Panc1 (cell line): ENCODE measurements around the gene TBCD. TPM values are rescaled to one million over a fixed set of nuclear protein-coding genes. Genes with fewer than 3 reads are reported as not detected.
A peak's percentile ranks its signal among the peaks of the same experiment; 100 is the strongest.

Experiments
- ATAC-seq: fragments of 200-7000 bp; cut with Tn5 transposase; 2 replicates; pipeline ENCODE4 v1.9.1; 2020; ENCODE audit warnings: mild to moderate bottlenecking, moderate library complexity
- BruUV-seq: library from RNA; stranded (reverse); fragments of 400-500 nt; replicated peaks from 2 replicates; lab custom pipeline; 2021; lab: Mats Ljungman, UMichigan
- CTCF ChIA-PET: fragments of 300-600 bp; sonication (Branson Sonifier 250); formaldehyde crosslinking; loops from one replicate; lab custom pipeline; 2022; ENCODE audit warnings: antibody characterized with exemption; lab: Charles Lee
- POLR2A ChIA-PET: fragments of 300-600 bp; sonication (Branson Sonifier 250); formaldehyde crosslinking; loops from one replicate; lab custom pipeline; 2022; ENCODE audit warnings: antibody characterized with exemption; lab: Charles Lee
- DNase-seq: peaks from one replicate; pipeline ENCODE4 v3.0.0-alpha.2; 2010; ENCODE audit warnings: low read depth, low spot score
- H3K27ac ChIP-seq: 2 replicates; pipeline ENCODE4 v1.5.1; 2011; ENCODE audit warnings: mild to moderate bottlenecking, low read length, inconsistent platforms
- H3K27me3 ChIP-seq: fragments of 200-500 bp; sonication (Bioruptor generic); 2 replicates; pipeline ENCODE4 v1.6.0; 2014; ENCODE audit warnings: low read length, inconsistent platforms; ENCODE audit not compliant: control insufficient read depth, insufficient read depth
- H3K36me3 ChIP-seq: fragments of 200-500 bp; sonication (Bioruptor generic); 2 replicates; pipeline ENCODE4 v1.5.1; 2014; ENCODE audit warnings: inconsistent platforms, mild to moderate bottlenecking, low read length, moderate library complexity; ENCODE audit not compliant: control insufficient read depth, insufficient read depth
- H3K4me1 ChIP-seq: 2 replicates; pipeline ENCODE4 v1.5.1; 2011; ENCODE audit warnings: inconsistent platforms, mild to moderate bottlenecking, low read length, moderate library complexity; ENCODE audit not compliant: control insufficient read depth, insufficient read depth
- H3K4me3 ChIP-seq, 2 experiments: 2 replicates each; pipeline ENCODE4 v1.5.1; 2011 to 2012; ENCODE audit warnings: low read depth in 2 of 2, low read length in 2 of 2, mild to moderate bottlenecking in 2 of 2, inconsistent platforms in 1 of 2, moderate library complexity in 1 of 2
- H3K9me3 ChIP-seq: fragments of 200-500 bp; sonication (Bioruptor generic); 2 replicates; pipeline ENCODE4 v1.5.1; 2014; ENCODE audit warnings: low read depth, mild to moderate bottlenecking, inconsistent platforms, low read length, moderate library complexity; ENCODE audit not compliant: control insufficient read depth, insufficient read depth
- CTCF ChIP-seq: fragments of 450-650 bp; IDR thresholded peaks from 2 replicates; pipeline ENCODE4 v1.5.1; 2017; ENCODE audit warnings: mild to moderate bottlenecking
- POLR2AphosphoS5 ChIP-seq: IDR thresholded peaks from 2 replicates; pipeline ENCODE4 v1.6.1; 2012; ENCODE audit warnings: mild to moderate bottlenecking, low read depth, low read length, moderate library complexity
- REST ChIP-seq, 2 experiments: IDR thresholded peaks; 2 replicates each; pipeline ENCODE4 v1.6.1; 2011 to 2012; ENCODE audit warnings: low read depth in 2 of 2, control low read depth in 1 of 2, low read length in 1 of 2, mild to moderate bottlenecking in 1 of 2, moderate library complexity in 1 of 2; ENCODE audit not compliant: insufficient read depth in 1 of 2
- SIN3A ChIP-seq: IDR thresholded peaks from 2 replicates; pipeline ENCODE4 v1.6.1; 2012; ENCODE audit warnings: low read depth, mild to moderate bottlenecking, low read length, moderate library complexity, borderline replicate concordance; ENCODE audit not compliant: insufficient read depth
- TCF7L2 ChIP-seq: IDR thresholded peaks from 2 replicates; pipeline ENCODE4 v1.6.1; 2011; ENCODE audit warnings: mild to moderate bottlenecking, low read depth, low read length, inconsistent platforms
- in situ Hi-C: cut with HindIII; loops from 2 replicates; pipeline ENCODE4 v1.10.0; 2016; ENCODE audit warnings: low sequenced_read_pairs, low pct_unique_long_range_greater_than_20kb
- intact Hi-C: fragments of 100-400 bp; cut with micrococcal nuclease; formaldehyde crosslinking; loops from one replicate; pipeline ENCODE4 v1.10.0; 2022; ENCODE audit not compliant: unreplicated experiment
- total RNA-seq: library from RNA; stranded (reverse); gene quantifications from one replicate; pipeline ENCODE4 v1.2.1, GENCODE V29; 2021; ENCODE audit not compliant: unreplicated experiment

The TBCD gene
- total RNA-seq, 1 experiment from 2014 or later = 186 TPM

- ATAC-seq (peak; percentile 28), DNase-seq (no peak)
- no peaks in the 10 kb centered on the region for H3K9me3 ChIP-seq
- in situ Hi-C loops = no loop called here
- H3K36me3 ChIP-seq = no peaks in the 10 kb centered on the region; the same call in 1 of the 2 replicates
- CTCF ChIA-PET = no interaction called here
- H3K27me3 ChIP-seq = no peaks in the 10 kb centered on the region
- intact Hi-C loops = no loop called here
- peaks cover 24% of the 10 kb centered on the region for H3K4me1 ChIP-seq
- no TSS peak for BruUV-seq
- H3K4me3 ChIP-seq = peak overlapping the region; percentile 35 to 49
- TF ChIP-seq SIN3A (0 out of 2 replicates have a peak, but pooled peaks have one; percentile 11), TCF7L2 (no peak), CTCF (no peak), POLR2AphosphoS5 (no peak), REST (IDR thresholded peaks at IDR 0.05; ENCODE audit: insufficient read depth in 1 of 2, low read depth in 2 of 2, low read length in 1 of 2) (no peak)
- POLR2A ChIA-PET = no interaction called here
- no peak overlapping the region for H3K27ac ChIP-seq
These were observed 694 bp upstream of the TBCD start for GRCh38 chr17:82751171-82751570.

GRCh38 chr17:82752371-82753200 lies 721 bp downstream of the TBCD start:
- ATAC-seq = peak; percentile 46
- no peak for DNase-seq
- Histone ChIP-seq H3K4me1 (peaks cover 24% of the 10 kb centered on the region), H3K27me3 (no peaks in the 10 kb centered on the region), H3K36me3 (no peaks in the 10 kb centered on the region; the same call in 1 of the 2 replicates), H3K4me3 (peak overlapping the region; percentile 83 to 84), H3K9me3 (no peaks in the 10 kb centered on the region), H3K27ac (peak overlapping the region; percentile 91)
- POLR2A ChIA-PET = no interaction called here
- in situ Hi-C loops (no loop called here), intact Hi-C loops (no loop called here)
- no TSS peak for BruUV-seq
- CTCF ChIA-PET = interaction anchor here (0.6 kb wide), 1 partner anchor 164 kb away, joined by 3 read pairs; no protein-coding TSS in a partner anchor
- TF ChIP-seq REST (IDR thresholded peaks at IDR 0.05; ENCODE audit: insufficient read depth in 1 of 2, low read depth in 2 of 2, low read length in 1 of 2) (0 out of 4 replicates have a peak, but pooled peaks of 1 of the 2 experiments have one; percentile 11), SIN3A (no peak)
